GM12878 (cell line): Measurements from ENCODE around the gene EFHC1. TPM values are rescaled to one million over a fixed set of nuclear protein-coding genes. Genes with fewer than 3 reads are reported as not detected.

Experiments used
- ATF2 ChIP-seq: IDR thresholded peaks from 2 replicates; pipeline ENCODE4 v1.6.1; 2012; ENCODE audit warnings: low read length, inconsistent platforms
- ATF7 ChIP-seq: fragments of 450-650 bp; IDR thresholded peaks from 2 replicates; pipeline ENCODE4 v1.6.1; 2016; ENCODE audit warnings: low read depth, mild to moderate bottlenecking
- BCLAF1 ChIP-seq: fragments of 450-650 bp; IDR thresholded peaks from 2 replicates; pipeline ENCODE4 v1.6.1; 2017; ENCODE audit warnings: antibody characterized with exemption, mild to moderate bottlenecking, moderate library complexity
- EED ChIP-seq: sonication (generic); IDR thresholded peaks from 2 replicates; pipeline ENCODE4 v1.6.1; 2016; ENCODE audit warnings: antibody characterized with exemption, low read depth
- FOS ChIP-seq: IDR thresholded peaks from 3 replicates; pipeline ENCODE4 v1.6.1; 2011; ENCODE audit warnings: borderline replicate concordance; ENCODE audit not compliant: insufficient read length; ENCODE audit errors: extremely low read depth
- NBN ChIP-seq: fragments of 450-650 bp; IDR thresholded peaks from 2 replicates; pipeline ENCODE4 v1.6.1; 2016
- NFYA ChIP-seq: IDR thresholded peaks from 2 replicates; pipeline ENCODE4 v1.6.1; 2011; ENCODE audit warnings: low read depth, mild to moderate bottlenecking, low read length, improper control_type of control experiment, borderline replicate concordance
- PML ChIP-seq: IDR thresholded peaks from 2 replicates; pipeline ENCODE4 v1.6.1; 2012; ENCODE audit warnings: low read length, inconsistent platforms
- POLR2A ChIP-seq: IDR thresholded peaks from 2 replicates; pipeline ENCODE4 v1.6.1; 2011; ENCODE audit warnings: low read depth, mild to moderate bottlenecking, low read length
- RCOR1 ChIP-seq: conservative IDR thresholded peaks from 2 replicates; pipeline ENCODE4 v1.6.1; 2012; ENCODE audit warnings: low read depth, low read length, improper control_type of control experiment
- SIX5 ChIP-seq: IDR thresholded peaks from 2 replicates; pipeline ENCODE4 v1.6.1; 2011; ENCODE audit warnings: mild to moderate bottlenecking, low read depth, low read length, moderate library complexity; ENCODE audit not compliant: severe bottlenecking
- SUZ12 ChIP-seq: fragments of 200-600 bp; sonication (generic); IDR thresholded peaks from one replicate; pipeline ENCODE4 v1.6.1; 2018; ENCODE audit warnings: antibody characterized with exemption, mild to moderate bottlenecking; ENCODE audit not compliant: unreplicated experiment
- ZBTB11 ChIP-seq: fragments of 450-650 bp; formaldehyde crosslinking; IDR thresholded peaks from 2 replicates; pipeline ENCODE4 v1.5.0; 2022; ENCODE audit warnings: mild to moderate bottlenecking, missing genetic modification characterization
- ZBTB40 ChIP-seq: fragments of 450-650 bp; IDR thresholded peaks from 2 replicates; pipeline ENCODE4 v1.6.1; 2016; ENCODE audit warnings: mild to moderate bottlenecking, moderate library complexity, borderline replicate concordance
- ZNF687 ChIP-seq: fragments of 450-650 bp; IDR thresholded peaks from 2 replicates; pipeline ENCODE4 v1.6.1; 2017; ENCODE audit warnings: mild to moderate bottlenecking, moderate library complexity
- polyA plus RNA-seq, 11 experiments: library from polyadenylated mRNA; depleted of rRNA in 4 of 11; unstranded in 6 of 11; stranded (reverse) in 5 of 11; fragments of >200 nt; fragmentation: Nextera tagmentation in 4 of 11; fragmentation: Illumina TruSeq in 1 of 11; extraction: Ambion mirVana in 4 of 11; extraction: Trizol in 1 of 11; gene quantifications; 1 replicate in 1 of 11; 2 replicates in 10 of 11; pipeline versions ENCODE4 v1.2.1 to v1.2.3, GENCODE V29; 2011 to 2016; ENCODE audit warnings: inconsistent platforms in 2 of 11, missing spikeins in 2 of 11, low read depth in 1 of 11
- total RNA-seq, 4 experiments: library from RNA; depleted of rRNA in 3 of 4; stranded (reverse); fragments of >200 nt in 3 of 4; fragmentation: Illumina TruSeq in 1 of 4; extraction: Trizol in 1 of 4; gene quantifications; 2 replicates each; pipeline versions ENCODE4 v1.2.1 to v1.2.3, GENCODE V29; 2013 to 2021

EFHC1 gene
- total and polyA plus RNA-seq, 10 of the 15 experiments (the other 5 are each of a cell fraction or from before 2014, with no cell fraction given), result 5.5 to 14.5 (median 8.8) TPM

GRCh38 chr6:52390361-52390727, 29.8 kb upstream of the EFHC1 start (continued):
- TF ChIP-seq SIX5 (no peak), RCOR1 (no peak), FOS (no peak), BCLAF1 (no peak), ATF7 (peak; percentile 71), PML (no peak), ZNF687 (no peak), ATF2 (no peak; the same call in none of the 2 replicates), NFYA (no peak), ZBTB11 (CRISPR knock-in tag) (no peak), EED (no peak), POLR2A (no peak), NBN (0 out of 2 replicates have a peak, but pooled peaks have one; percentile 54), ZBTB40 (no peak), SUZ12 (no peak)
